Adrenal gland (tissue), 12 donors: ENCODE results near the gene CUTA. TPM values are rescaled to one million over a fixed set of nuclear protein-coding genes. Genes with fewer than 3 reads are reported as not detected.
"Not testable (repeated sequence)": the region's sequence is repeated elsewhere in the genome, so short reads cannot be mapped to it uniquely, and the experiment has no call there.

Source experiments
- DNase-seq, 7 donors: peaks; one replicate each; pipeline ENCODE4 v3.0.0-alpha.2; 2019 to 2020
- H3K27ac ChIP-seq, 5 donors: fragments of 200-600 bp; sonication (generic) in 4 of 5; 1 replicate in 3 of 5; 2 replicates in 2 of 5; pipeline versions ENCODE4 v1.5.1 to v1.8.0; 2016 to 2020; ENCODE audit warnings: mild to moderate bottlenecking in 1 of 5
- H3K27me3 ChIP-seq: fragments of 200-600 bp; 2 replicates; pipeline ENCODE4 v1.8.0; 2021
- H3K36me3 ChIP-seq, 2 donors: fragments of 200-600 bp; replicated peaks in 1 of 2; 1 replicate in 1 of 2; 2 replicates in 1 of 2; pipeline versions ENCODE4 v1.5.1 to v1.8.0; 2018 to 2022
- H3K4me1 ChIP-seq, 2 donors: fragments of 200-600 bp; replicated peaks in 1 of 2; 1 replicate in 1 of 2; 2 replicates in 1 of 2; pipeline versions ENCODE4 v1.5.1 to v1.8.0; 2018 to 2021
- H3K4me3 ChIP-seq, 4 donors: fragments of 200-600 bp; sonication (generic) in 3 of 4; one replicate each; pipeline ENCODE4 v1.5.1; 2016 to 2018
- H3K9me3 ChIP-seq, 3 donors: fragments of 200-600 bp; sonication (generic) in 1 of 3; replicated peaks in 1 of 3; 1 replicate in 2 of 3; 2 replicates in 1 of 3; pipeline versions ENCODE4 v1.5.1 to v1.8.0; 2016 to 2021
- CTCF ChIP-seq, 6 experiments: fragments of 450-650 bp in 4 of 6; fragments of 200-600 bp in 2 of 6; sonication (generic) in 1 of 6; IDR thresholded peaks; 1 replicate in 5 of 6; 2 replicates in 1 of 6; pipeline versions ENCODE4 v1.5.1 to v1.8.0; 2016 to 2021; ENCODE audit warnings: antibody characterized with exemption in 6 of 6, mild to moderate bottlenecking in 2 of 6, moderate library complexity in 1 of 6
- POLR2A ChIP-seq, 2 donors: fragments of 450-650 bp; IDR thresholded peaks; one replicate each; pipeline ENCODE4 v1.6.1; 2017; ENCODE audit warnings: antibody characterized with exemption in 2 of 2, mild to moderate bottlenecking in 2 of 2, moderate library complexity in 1 of 2
- WGBS, 4 donors: extraction: QIAGEN DNeasy Blood & Tissue Kit in 2 of 4; methylation state at CpG; one replicate each; pipeline versions ENCODE4 v1.1.5 to v1.1.7; 2013 to 2017; 5-methylcytosine and 5-hydroxymethylcytosine counted together
- intact Hi-C, 2 donors: fragments of 100-400 bp; cut with DNase I; formaldehyde crosslinking; loops; one replicate each; pipeline versions ENCODE4 v1.14.1 to v1.15.0; 2022 to 2023
- polyA plus RNA-seq, 3 donors: library from polyadenylated mRNA; stranded (reverse); fragments of 200-250 nt in 2 of 3; fragments of 350-450 nt in 1 of 3; fragmentation: Illumina TruSeq in 1 of 3; extraction: RNeasy Lipid Tissue Mini Kit (QIAGEN cat#74804) in 1 of 3; gene quantifications; one replicate each; pipeline ENCODE4 v1.2.3, GENCODE V29; 2013 to 2014
- total RNA-seq, 9 donors: library from RNA; depleted of rRNA in 4 of 9; stranded (reverse); fragments of >200 nt in 4 of 9; fragments of 120-200 nt in 1 of 9; fragmentation: NEBNext Ultra II Directional in 1 of 9; extraction: Animal tissue kit (Norgen Biotek cat#: 25700) in 1 of 9; gene quantifications; one replicate each; pipeline versions ENCODE4 v1.1.0 to v1.2.4, GENCODE V29; 2013 to 2023
- donor health status: healthy with polysubstance abuse.
- donor health status: Bipolar disorder and iron deficiency.
- donor health status: DM: yes; HTN: yes; CAD: no.
- donor health status: DM: no; HTN: no; CAD: no.
- donor health status: DM: no; HTN: no; CAD: no.
- donor health status: DM: yes; HTN: yes; CAD: no.

CUTA gene
- total and polyA plus RNA-seq, 12 donors = 202 to 437 (median 295) TPM

GRCh38 chr6:33380272-33380981 lies 37.5 kb downstream of the CUTA start:
- H3K4me1 ChIP-seq = peaks cover 6 to 10% of the 10 kb centered on the region in 2 donors
- 68 to 85% (median 81%) methylated on average over 2 of the region's 2 CpGs for WGBS, 4 donors
- TF ChIP-seq POLR2A (IDR thresholded peaks at IDR 0.05) (no peak), CTCF (IDR thresholded peaks at IDR 0.05) (no peak)
- no peaks in the 10 kb centered on the region for H3K9me3 ChIP-seq
- no peak overlapping the region for H3K4me3 ChIP-seq
- H3K27ac ChIP-seq = no peak overlapping the region
- DNase-seq = no peak
- intact Hi-C loops = no loop called here
- no peaks in the 10 kb centered on the region for H3K27me3 ChIP-seq
- H3K36me3 ChIP-seq = no peaks in the 10 kb centered on the region

- H3K27me3 ChIP-seq, H3K36me3 ChIP-seq, DNase-seq, H3K27ac ChIP-seq, intact Hi-C loops, H3K4me3 ChIP-seq, H3K9me3 ChIP-seq: not testable (repeated sequence)
- H3K4me1 ChIP-seq = peaks cover 18 to 22% of the 10 kb centered on the region in 2 donors
- 90 to 97% (median 93%) methylated on average over 10 of the region's 10 CpGs for WGBS, 4 donors
Measured at GRCh38 chr6:33379184-33379583, 38.7 kb downstream of the CUTA start.

GRCh38 chr6:33377171-33377570 lies 40.7 kb downstream of the CUTA start:
- peaks cover 20 to 25% of the 10 kb centered on the region in 2 donors for H3K4me1 ChIP-seq
- intact Hi-C loops = no loop called here
- no peaks in the 10 kb centered on the region for H3K27me3 ChIP-seq
- no peak for DNase-seq
- peak overlapping the region in 1 of 5 donors; percentile 47 for H3K27ac ChIP-seq
- no peaks in the 10 kb centered on the region for H3K36me3 ChIP-seq
- TF ChIP-seq CTCF (IDR thresholded peaks at IDR 0.05) (no peak), POLR2A (IDR thresholded peaks at IDR 0.05) (no peak)
- H3K4me3 ChIP-seq = no peak overlapping the region
- WGBS, 4 donors = 63 to 84% (median 74%) methylated on average over 4 of the region's 4 CpGs
- H3K9me3 ChIP-seq = no peaks in the 10 kb centered on the region

GRCh38 chr6:33375143-33375671 lies 42.7 kb downstream of the CUTA start:
- intact Hi-C loops = no loop called here

More at GRCh38 chr6:33375143-33375671, 42.7 kb downstream of the CUTA start:
- TF ChIP-seq CTCF (IDR thresholded peaks at IDR 0.05) = no peak
- no peak for TF ChIP-seq POLR2A (IDR thresholded peaks at IDR 0.05)
- 16 to 20% (median 18%) methylated on average over 9 of the region's 9 CpGs for whole genome bisulfite sequencing, 4 donors
- H3K9me3 ChIP-seq = no peaks in the 10 kb centered on the region
- peak overlapping the region in 1 of 4 donors; percentile 32 for H3K4me3 ChIP-seq
- H3K27ac ChIP-seq = peak overlapping the region in 4 of 5 donors; percentile 65 to 91 (median 75)
- peaks cover 20 to 25% of the 10 kb centered on the region in 2 donors for H3K4me1 ChIP-seq
- peak; percentile 82 to 94 (median 89) for DNase-seq
- no peaks in the 10 kb centered on the region for H3K27me3 ChIP-seq
- H3K36me3 ChIP-seq = no peaks in the 10 kb centered on the region
